HG03066 (cell line): Measurements from ENCODE around the gene GHRHR.

ENCODE experiments used
- ATAC-seq: cut with Tn5 transposase; IDR thresholded peaks from one replicate; pipeline ENCODE4 v1.9.1; 2021; ENCODE audit warnings: low read depth; ENCODE audit not compliant: unreplicated experiment

Gene GHRHR

DNA sequence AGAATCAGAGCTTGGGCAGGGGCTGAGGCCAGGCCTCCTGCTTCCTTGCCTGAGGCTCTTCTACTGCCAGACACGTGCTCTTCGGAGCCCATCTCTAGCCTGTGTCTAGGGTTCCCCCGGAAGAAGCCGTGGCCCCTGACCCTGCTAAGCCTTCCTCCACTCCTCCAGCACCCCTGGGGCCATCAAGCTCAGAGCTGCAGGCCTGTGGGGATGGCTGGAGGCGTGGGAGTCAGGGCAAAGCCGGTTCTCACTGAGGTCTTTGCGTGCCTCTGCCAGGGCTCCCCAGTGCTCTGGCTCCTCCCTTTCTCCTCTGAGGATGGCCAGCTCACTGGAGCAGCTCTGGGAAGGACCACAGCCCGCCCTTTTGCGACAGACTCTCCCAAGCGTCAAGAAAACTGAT, 34.4 kb downstream of the GHRHR start:
- no peak for ATAC-seq

DNA sequence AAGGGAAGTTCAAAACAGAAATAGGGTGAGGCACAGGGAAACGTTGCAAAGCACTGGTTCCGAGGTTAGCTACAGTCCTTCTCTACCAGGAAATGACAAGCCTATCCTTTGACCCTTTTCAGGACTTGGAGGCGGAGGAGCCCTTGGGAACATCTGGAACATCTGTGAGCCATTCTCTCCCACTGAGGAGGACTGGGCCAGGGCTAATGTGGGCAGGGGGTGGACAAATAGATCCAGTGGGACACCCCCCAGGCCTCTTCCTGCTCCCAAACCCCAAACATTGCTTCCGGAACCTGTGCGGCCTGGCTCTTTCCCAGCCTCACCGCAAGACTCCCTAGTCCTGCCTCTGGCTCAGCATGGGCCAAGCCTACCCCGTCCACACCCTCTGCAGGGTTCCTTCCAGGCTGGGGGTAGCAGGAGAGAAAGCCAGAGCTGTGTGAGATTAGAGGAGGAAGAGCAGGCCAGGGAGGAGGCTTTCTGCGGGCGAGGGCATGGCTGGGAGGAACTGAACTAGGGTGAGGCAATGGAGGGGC, 36.5 kb downstream of the GHRHR start:
- no peak for ATAC-seq

- no peak for ATAC-seq
Measured at GRCh38 chr7:31000779-31001178, 37.0 kb downstream of the GHRHR start.

- ATAC-seq: no peak
Measured at GRCh38 chr7:31002256-31002655, 38.5 kb downstream of the GHRHR start.

GRCh38 chr7:31003097-31003496, 39.3 kb downstream of the GHRHR start:
- no peak for ATAC-seq

- no peak for ATAC-seq
Measured at GRCh38 chr7:31003721-31004120, 40.0 kb downstream of the GHRHR start.

GRCh38 chr7:31004393-31004792, 40.6 kb downstream of the GHRHR start:
- ATAC-seq: no peak

GRCh38 chr7:31006857-31007256, 43.1 kb downstream of the GHRHR start:
- ATAC-seq: no peak

GRCh38 chr7:31007634-31008033, 43.9 kb downstream of the GHRHR start:
- ATAC-seq: no peak

DNA sequence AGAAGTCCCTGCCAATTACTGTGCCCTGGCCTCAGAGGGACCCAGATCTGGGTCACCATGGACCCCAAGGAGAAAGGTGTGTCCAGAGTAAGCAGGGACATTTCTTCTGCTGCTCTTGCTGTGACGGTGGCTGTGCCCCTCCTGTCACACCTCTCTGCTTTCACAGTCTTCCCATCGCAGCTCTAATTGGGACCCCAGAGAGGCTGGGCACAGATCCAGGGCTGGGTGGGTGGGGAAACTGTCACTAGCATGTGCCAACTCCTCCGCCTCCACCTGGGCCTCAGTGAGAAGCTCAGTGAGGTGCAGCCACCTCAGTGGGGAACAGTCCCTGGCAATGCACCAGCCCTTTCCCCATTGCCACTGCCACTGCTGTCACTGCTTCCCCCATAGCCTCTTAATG, 51.1 kb downstream of the GHRHR start:
- no peak for ATAC-seq

GRCh38 chr7:31017032-31017675, 53.4 kb downstream of the GHRHR start:
- no peak for ATAC-seq

DNA sequence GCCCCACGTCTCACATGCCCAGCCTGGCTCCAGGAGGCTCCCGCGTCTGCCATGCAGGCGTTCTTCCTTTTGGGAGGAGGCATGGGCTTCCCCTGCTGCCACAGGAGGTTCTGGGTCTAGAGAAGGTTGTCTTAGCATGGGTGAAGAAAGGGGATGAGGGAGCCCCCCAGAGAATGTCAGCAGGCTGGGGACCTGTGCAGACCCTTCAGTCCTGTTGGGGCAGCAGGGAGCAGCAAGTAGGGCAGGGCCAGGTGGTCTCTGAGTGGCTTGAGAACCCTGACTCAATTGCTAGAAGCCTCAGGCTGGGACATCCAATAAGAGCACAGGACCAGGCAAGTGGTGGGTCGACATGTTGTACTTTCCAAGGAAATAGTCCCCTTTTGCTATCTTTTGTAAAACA, 54.0 kb downstream of the GHRHR start:
- no peak for ATAC-seq

GRCh38 chr7:31019509-31019908, 55.8 kb downstream of the GHRHR start:
- ATAC-seq: no peak

- no peak for ATAC-seq
Measured at GRCh38 chr7:31020161-31020560, 56.4 kb downstream of the GHRHR start.

DNA sequence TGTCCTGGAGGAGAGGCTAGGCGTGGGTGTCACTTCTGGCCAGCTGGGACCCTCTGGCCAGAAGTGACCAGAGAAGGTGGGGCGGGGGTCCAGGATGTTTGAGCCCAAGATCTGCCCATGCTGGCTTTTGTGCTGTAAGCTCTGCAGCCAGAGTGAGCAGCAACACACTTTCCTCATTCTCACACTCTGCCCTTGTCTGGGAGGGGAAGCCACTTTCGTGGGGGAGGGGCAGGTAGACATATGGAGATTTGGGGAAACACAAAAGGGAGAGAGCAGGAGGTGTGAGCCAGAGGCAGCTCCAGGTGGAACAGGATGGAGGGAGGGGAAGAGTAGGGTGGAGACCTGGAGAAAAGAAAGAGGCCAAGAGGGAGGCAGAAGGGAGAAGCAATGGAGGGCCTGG, 56.9 kb downstream of the GHRHR start:
- ATAC-seq: no peak

DNA sequence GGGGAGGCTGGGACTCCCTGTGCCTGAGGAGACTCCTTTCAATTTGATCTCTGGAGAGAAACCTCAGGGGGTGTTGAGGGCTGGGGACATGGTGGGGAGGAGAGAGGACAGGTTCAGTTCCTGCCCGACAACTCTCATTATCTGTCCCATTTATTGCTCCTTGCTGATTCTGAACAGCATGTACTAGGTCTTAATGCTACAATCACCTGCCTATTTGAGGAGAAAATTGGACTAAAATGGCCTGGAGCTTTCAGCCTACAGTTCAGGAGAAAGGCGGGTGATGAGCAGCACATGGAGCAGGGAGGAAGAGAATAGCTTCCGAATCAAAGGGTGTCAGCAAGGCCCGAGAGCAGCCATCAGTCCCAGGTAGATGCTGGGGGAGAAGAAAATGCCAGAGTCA, 58.4 kb downstream of the GHRHR start:
- no peak for ATAC-seq

- ATAC-seq: no peak
Measured at GRCh38 chr7:31022726-31023125, 59.0 kb downstream of the GHRHR start.

DNA sequence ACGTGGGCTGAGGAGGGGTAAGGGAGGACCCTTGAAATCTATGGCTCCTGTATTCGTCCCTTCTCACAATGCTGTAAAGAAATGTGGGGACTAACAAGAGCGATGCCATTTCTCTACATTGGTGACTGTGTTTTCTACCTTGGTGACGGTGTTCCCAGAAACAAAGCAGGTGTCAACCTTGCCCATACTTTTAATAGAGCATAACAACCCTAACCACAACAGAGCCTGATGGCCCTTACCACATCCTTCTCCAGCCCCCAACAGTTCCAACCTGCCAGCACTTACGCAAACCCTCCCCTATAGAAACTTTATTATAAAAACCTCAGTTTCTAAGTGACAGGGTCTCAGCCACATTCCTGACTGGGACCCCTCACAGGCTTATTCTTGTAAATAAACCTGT, 60.1 kb downstream of the GHRHR start:
- no peak for ATAC-seq

DNA sequence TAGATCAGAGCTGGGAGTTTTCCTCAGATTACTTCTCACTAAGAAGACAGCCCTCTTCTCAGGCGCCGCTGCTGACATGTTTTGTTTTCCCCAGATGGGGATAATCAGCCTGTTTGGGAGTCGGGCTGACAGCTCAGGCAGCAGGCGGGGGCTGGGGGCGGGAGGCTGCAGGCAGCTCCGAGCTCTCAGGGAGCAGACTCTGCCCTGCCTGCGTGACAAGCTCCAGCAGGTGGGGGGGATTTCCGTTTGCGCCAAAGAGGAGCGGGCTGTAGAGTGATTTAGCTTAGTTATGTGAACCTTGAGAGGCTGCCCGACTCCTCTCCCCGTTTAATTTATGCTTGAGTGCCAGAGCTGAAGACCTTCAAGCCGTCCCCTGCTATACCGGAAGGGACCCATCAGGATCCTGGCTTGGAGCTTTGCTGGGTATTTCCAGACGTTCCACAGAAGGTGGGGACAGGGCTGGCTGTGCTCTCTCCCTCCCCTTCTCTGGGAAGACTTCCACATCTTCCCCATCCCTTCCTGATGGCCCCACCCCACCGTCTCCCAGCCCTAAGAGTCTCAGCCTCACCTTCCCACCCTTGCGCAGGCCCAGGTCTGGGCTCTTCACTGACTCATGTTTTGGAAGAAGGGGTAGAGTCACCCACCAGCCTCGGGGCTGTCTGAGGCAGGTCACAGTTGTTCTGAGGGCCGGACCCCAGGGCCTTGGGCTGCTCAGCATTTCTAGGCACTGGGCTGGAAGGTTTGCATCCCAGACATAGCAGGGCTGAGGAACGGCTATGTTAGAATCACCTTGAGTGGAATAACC, 63.6 kb downstream of the GHRHR start:
- ATAC-seq: no peak

DNA sequence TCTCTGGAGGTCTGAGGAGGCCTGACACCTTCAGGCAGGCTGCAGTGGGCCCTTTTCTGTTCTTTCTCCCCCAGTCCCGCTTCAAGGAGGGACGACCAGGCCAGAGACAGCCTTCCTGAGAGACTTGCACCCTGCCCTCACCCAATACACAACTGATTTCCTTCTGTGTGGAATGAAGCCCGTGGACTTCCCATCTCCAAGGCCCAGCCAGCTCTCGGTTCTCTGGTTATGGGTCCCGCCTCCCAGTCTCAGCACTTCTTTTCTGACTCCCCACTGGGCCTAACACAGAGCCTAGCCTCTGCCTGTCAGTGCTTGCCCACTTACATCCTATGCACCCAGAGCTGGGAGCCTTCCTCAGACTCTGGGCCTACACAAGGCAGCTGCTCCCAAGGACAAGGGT, 64.3 kb downstream of the GHRHR start:
- ATAC-seq: no peak

DNA sequence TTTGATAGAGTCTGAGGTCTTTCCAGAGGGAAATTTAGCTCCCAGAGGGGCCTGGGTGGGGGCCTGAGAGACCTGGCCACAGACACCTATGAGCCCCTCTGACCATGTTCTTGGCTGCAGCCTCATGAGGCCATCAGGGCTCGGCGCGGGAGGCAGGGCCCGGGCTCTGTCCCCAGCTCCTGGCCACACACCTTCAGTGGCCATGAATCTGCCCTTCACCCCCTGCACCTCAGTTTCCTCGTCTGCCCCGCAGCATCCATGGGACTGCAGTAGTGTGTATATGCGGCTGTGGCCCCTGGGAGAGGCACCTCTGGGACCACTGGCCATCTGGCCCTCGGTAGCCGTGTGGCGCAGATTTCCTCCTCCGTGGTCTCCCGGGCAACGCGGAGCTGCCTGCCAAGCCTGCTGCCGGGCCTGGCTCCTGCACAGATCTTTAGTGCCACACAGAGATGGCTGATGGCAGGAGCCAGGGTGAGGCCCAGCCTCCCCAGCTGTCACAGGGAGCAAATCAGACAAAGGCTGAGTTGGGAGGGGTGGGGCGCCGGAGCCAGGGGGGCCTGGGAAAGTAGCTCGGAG, 64.8 kb downstream of the GHRHR start:
- ATAC-seq: no peak
